Measurements from ENCODE around the gene GTF2A1L.

DNA sequence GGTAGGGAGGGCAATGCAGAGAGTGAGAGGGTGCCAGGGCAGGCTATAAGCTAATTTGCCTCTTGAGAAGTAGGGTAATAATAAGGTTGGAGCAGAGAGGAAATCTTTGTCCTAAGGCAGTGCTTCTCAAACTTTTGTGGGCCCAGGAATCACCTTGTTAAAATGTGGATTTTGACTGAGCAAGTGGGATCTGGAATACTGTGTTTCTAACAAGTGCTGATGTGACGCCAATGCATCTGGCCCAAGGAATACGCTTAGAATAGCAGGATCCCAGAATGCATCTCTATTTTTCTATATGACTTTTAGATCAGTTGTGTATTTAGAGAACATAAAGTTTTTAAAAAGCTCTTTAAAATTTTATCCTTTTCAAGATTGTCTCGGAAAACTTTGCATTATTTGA, 29.7 kb upstream of the GTF2A1L start:
- TF ChIP-seq CTCF (IDR thresholded peaks at IDR 0.05; ENCODE audit: insufficient read depth, low read depth, low read length) (no peak), EZH2 (IDR thresholded peaks at IDR 0.05; ENCODE audit: insufficient read depth, low read length) (no peak)
